Measurements from ENCODE around the gene TEX52. TPM values are rescaled to one million over a fixed set of nuclear protein-coding genes. Genes with fewer than 3 reads are reported as not detected.

Gene TEX52
- total RNA-seq, 4 donors from 2014 or later, result not detected

DNA sequence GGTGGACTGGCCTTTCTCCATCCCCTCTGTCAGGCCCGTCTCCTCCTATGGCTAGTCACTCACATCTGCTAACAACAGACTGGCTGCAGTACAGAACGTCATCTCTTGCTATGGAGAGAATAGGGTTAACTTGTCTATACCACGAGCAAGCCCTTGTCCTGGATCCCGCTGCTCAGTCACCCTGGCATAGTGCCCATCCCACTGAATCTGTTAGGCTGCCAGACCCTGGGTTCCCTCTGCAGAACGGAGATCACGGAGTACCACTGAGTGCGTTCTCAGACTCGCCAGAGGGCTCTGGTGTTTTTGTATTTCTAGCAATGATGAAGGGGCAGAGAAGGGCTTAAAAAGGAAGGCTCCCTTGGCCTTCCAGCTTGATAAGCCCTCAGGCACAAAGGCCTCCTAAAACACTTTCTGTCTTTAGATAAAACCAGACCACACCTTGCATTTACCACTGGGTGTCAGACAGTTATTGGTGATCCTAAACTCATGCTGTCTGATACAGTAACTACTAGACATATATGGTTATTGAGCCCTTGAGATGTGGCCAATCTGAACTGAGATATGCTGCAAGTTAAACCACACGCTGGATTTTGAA is 15.7 kb downstream of the TEX52 start:
- DNase-seq (ENCODE audit: low spot score in 2 of 2), result no peak

GRCh38 chr12:2836574-2836973 is 20.3 kb downstream of the TEX52 start:
- Histone ChIP-seq H3K27me3 (no peaks in the 10 kb centered on the region), H3K4me1 (peaks cover 0 to 51% (median 13%) of the 10 kb centered on the region in 4 donors), H3K36me3 (peaks cover 0 to 7% (median 0%) of the 10 kb centered on the region in 3 donors), H3K9me3 (no peaks in the 10 kb centered on the region), H3K4me3 (no peak overlapping the region), H3K27ac (no peak overlapping the region)
- TF ChIP-seq EP300 (IDR thresholded peaks at IDR 0.05) (no peak), POLR2A (IDR thresholded peaks at IDR 0.05) (no peak), CTCF (IDR thresholded peaks at IDR 0.05) (no peak)
- 87 to 88% methylated on average over 8 of the region's 8 CpGs for WGBS, 2 donors
- DNase-seq (ENCODE audit: low spot score in 2 of 2), result no peak

More for the DNA sequence above, 15.7 kb downstream of the TEX52 start:
- 27 to 44% methylated on average over 9 of the region's 9 CpGs for WGBS, 2 donors
- no peak overlapping the region for H3K4me3 ChIP-seq
- H3K4me1 ChIP-seq, result peaks cover 0 to 54% (median 4%) of the 10 kb centered on the region in 4 donors
- H3K36me3 ChIP-seq, result no peaks in the 10 kb centered on the region
- TF ChIP-seq EP300 (IDR thresholded peaks at IDR 0.05) (no peak), CTCF (IDR thresholded peaks at IDR 0.05) (no peak), POLR2A (IDR thresholded peaks at IDR 0.05) (no peak)
- H3K27me3 ChIP-seq, result no peaks in the 10 kb centered on the region
- H3K27ac ChIP-seq, result peak overlapping the region; percentile 7 to 91 (median 58)
- H3K9me3 ChIP-seq, result no peaks in the 10 kb centered on the region

- Histone ChIP-seq H3K27ac (peak overlapping the region in 3 of 4 donors; percentile 69 to 87 (median 86)), H3K27me3 (no peaks in the 10 kb centered on the region), H3K36me3 (peaks cover 0 to 15% (median 0%) of the 10 kb centered on the region in 3 donors), H3K4me3 (no peak overlapping the region), H3K4me1 (peaks cover 0 to 48% (median 11%) of the 10 kb centered on the region in 4 donors), H3K9me3 (no peaks in the 10 kb centered on the region)
- TF ChIP-seq POLR2A (IDR thresholded peaks at IDR 0.05) (no peak), CTCF (IDR thresholded peaks at IDR 0.05) (no peak), EP300 (IDR thresholded peaks at IDR 0.05) (no peak)
- WGBS, 2 donors, result 60 to 62% methylated on average over 4 of the region's 4 CpGs
- no peak for DNase-seq (ENCODE audit: low spot score in 2 of 2)
Observed at GRCh38 chr12:2835691-2836403, 21.0 kb downstream of the TEX52 start.

GRCh38 chr12:2834581-2835491 is 22.0 kb downstream of the TEX52 start, which contains the start of gene NRIP2:
Gene NRIP2, minus strand, starts transcription at chr12:2835035. Its CDS starts 52 bp downstream, at chr12:2834983.
- DNase-seq (ENCODE audit: low spot score in 2 of 2), result no peak
- 8 to 9% methylated on average over 23 to 32 of the region's 32 CpGs for WGBS, 2 donors

More at GRCh38 chr12:2834581-2835491, 22.0 kb downstream of the TEX52 start, which contains the start of gene NRIP2:
- Histone ChIP-seq H3K36me3 (peaks cover 0 to 25% (median 0%) of the 10 kb centered on the region in 3 donors), H3K27ac (peak within 1 kb of the TSS; percentile 69 to 87 (median 80)), H3K9me3 (no peaks in the 10 kb centered on the region), H3K4me1 (peaks cover 0 to 47% (median 11%) of the 10 kb centered on the region in 4 donors), H3K27me3 (no peaks in the 10 kb centered on the region), H3K4me3 (peak within 1 kb of the TSS; percentile 29 to 49 (median 36))
- no peak for TF ChIP-seq EP300 (IDR thresholded peaks at IDR 0.05)
- TF ChIP-seq POLR2A (IDR thresholded peaks at IDR 0.05), result no peak
- TF ChIP-seq CTCF (IDR thresholded peaks at IDR 0.05), result peak in 3 of 5 experiments; percentile 25 to 36 (median 30)

Data from tibial nerve (tissue), 4 donors.